DMS153 (cell line): ENCODE results near the gene SCO2.

Experiments
- DNase-seq: peaks from one replicate; lab custom pipeline; 2025; lab: John Stamatoyannopoulos, UW

Gene SCO2, protein sequence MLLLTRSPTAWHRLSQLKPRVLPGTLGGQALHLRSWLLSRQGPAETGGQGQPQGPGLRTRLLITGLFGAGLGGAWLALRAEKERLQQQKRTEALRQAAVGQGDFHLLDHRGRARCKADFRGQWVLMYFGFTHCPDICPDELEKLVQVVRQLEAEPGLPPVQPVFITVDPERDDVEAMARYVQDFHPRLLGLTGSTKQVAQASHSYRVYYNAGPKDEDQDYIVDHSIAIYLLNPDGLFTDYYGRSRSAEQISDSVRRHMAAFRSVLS

DNA sequence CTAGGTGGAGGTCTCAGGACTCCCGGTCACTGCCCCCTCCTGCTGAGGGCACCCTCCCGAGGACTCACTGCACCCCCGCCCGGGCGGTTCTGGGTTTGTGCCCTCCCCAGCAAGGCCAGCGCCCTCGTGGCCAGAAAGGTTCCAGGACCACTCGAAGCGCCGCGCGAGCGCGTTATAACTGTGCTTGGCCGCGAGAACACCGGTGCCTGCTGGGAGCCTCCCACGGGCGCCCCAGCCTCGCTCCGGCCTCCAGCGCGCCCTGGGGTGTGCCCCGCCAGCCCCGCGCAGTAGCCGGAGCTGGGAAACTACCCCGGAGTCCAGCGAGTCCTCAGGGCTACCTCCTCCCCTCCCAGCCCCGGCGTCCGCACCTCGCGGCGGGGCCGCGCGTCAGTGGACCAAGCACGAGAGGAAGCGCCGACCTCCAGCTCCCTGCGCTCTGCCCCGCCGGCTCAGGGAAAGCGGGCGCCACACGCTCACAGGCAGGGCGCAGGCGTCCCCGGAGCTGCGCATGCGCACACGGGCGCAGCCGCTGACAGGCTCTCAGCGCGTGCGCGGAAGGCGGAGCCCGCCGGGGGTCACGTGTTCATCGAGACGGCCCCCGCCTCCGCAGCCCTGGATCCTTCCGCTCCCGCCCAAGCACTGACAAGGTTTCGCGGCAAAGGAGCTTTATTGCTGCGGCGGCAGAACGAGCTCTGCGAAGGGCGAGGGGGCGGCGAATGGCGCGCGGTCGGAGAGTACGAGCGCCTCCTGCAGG lies at the start of gene SCO2:
Gene SCO2, minus strand, starts transcription at position 495 of the 754 bp plus-strand sequence. CDS start 1,187 bp downstream, outside the sequence.
- peak; percentile 92 for DNase-seq

GRCh38 chr22:50574383-50574755 lies 49.0 kb upstream of the SCO2 start:
- no peak for DNase-seq

GRCh38 chr22:50573491-50574382 lies 48.3 kb upstream of the SCO2 start:
- DNase-seq: no peak

DNA sequence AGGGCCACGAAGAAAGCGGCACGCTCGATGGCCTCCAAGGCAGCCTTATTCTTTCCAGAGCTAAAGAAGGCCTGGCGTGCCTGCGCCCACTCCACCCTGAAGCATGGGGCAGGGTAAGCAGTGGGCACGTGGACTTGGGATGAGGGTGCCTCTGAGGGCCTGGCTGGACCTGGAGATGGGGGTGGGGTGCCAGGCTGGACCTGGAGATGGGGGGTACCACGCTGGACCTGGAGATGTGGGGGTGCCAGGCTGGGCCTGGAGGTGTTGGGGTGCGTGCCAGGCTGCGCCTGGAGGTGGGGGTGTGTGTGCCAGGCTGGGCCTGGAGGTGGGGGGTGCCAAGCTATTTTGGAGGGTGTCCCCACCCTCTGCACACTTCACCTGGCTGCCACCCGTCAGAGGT lies 47.6 kb upstream of the SCO2 start:
- no peak for DNase-seq

GRCh38 chr22:50571264-50572175 lies 46.1 kb upstream of the SCO2 start:
- DNase-seq: no peak

DNA sequence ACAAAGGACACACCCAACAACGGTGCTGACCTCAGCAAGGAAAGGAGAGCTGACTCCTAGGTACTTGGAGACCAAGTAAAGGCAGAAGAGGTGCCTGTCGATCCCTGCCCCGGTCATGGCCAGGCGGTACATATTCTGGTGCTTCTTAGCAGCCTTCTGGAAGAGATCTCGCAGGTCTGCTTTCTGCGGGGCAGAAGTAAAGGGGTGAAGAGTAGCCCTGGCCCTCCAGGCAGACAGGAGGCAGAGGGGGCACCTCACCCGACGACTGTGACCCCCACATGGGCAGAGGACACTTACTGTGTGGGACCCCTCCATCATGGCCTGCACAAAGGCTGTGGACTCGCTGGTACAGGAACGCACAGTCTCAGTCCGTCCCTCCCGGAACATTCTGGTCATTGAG lies 45.5 kb upstream of the SCO2 start:
- no peak for DNase-seq

- DNase-seq: no peak
Observed at GRCh38 chr22:50569896-50570535, 44.6 kb upstream of the SCO2 start.

DNA sequence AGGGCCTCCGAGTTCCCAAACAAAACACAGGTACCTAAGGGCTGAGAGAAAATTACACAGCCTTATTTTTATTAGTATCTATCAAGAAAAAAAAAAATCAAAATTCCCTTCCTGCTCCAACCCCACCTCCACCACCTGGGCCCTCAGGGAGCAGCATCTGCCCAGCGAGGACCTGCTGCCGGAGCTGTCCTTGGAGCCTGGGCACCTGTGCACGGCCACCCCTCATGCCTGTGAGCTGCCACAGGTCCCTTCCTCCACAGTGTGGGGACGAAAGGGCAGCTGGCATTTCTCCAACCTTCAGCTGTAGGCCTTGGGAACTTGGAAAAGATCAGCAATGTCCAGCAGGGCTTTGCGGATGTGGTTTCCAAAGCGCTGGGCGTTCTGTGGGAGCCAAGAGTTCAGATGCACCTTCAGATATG lies 43.7 kb upstream of the SCO2 start:
- no peak for DNase-seq

DNA sequence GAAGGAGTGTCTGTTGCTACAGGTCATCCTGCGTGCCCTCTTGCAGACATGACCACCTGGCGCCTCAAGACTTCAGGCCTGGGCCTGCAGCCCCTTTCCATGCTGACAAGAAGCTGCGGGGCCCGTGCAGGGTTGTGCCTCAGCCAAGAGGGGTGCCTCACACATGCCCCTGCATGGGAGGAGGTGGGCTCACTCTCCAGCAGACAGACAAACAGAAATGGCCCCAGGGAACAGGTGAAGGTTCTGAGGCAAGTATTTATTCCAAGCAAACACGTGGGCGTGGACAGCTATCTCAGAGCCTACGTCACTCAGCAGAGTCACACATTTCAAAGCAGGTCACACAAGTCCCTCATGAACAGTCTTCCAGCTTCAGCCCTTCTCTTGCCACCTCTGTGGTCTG lies 43.2 kb upstream of the SCO2 start:
- DNase-seq: no peak

GRCh38 chr22:50567721-50568252 lies 42.4 kb upstream of the SCO2 start:
- DNase-seq: no peak

DNA sequence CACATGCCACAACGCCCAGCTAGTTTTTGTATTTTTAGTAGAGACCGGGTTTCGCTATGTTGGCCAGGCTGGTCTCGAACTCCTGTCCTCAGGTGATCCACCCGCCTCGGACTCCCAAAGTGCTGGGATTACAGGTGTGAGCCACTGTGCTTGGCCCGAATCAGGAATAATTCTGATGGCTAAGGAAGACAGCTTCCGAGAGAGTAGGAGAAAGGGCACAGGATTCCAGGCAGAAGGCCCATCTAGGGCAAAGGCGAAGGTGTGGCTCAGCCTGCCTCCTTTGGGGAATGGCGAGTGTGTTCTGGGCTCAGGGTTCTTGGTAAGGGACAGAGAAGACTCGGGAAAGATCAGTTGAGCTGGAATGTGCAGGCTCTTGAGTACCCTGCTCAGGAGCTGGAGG lies 38.9 kb upstream of the SCO2 start:
- no peak for DNase-seq

- no peak for DNase-seq
Observed at GRCh38 chr22:50563413-50564160, 38.2 kb upstream of the SCO2 start.

DNA sequence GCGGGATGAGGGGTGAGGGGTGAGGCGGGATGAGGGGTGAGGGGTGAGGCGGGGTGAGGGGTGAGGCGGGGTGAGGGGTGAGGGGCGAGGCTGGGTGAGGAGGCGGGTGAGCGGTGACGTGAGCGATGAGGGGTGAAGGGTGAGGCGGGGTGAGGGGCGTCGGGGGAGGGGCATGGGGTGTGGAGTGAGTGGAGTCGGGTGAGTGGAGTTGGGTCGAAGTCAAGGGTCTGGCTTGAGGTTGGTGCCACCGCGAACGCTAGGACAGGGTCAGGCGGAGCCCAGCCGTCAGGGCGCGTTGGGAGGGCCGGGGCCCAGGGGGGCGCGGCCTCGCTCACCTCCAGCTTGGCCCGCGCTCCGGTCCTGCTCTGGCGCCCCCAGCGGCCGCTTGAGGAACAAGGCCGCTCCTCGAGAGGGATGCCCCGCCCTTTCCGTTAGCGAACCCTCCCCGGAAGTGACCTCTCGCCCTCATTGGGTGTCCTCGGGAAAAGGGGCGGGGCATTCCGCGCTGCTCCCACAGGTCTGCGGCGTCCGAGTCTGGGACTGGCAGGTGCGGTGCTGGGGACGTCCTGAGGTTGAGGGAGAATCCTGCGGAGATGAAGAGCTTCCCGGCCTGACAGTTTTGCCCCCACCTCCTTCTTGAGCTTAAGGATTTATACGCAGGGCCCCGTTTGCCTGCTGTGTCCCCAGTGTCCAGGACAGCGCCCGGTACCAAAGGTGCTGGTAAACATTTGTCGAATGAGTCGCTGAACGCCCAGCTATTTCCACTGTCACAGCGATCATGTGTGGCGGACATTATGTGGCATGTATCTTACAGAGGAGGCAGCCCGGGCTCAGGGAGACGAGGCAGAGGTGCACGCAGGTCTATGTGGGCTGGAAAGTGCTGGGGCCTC lies 37.4 kb upstream of the SCO2 start, which contains the start of gene SYCE3:
Gene SYCE3, minus strand, starts transcription at position 397 of the 890 bp plus-strand sequence. CDS start 6,514 bp downstream, outside the sequence.
- DNase-seq: peak; percentile 92

DNA sequence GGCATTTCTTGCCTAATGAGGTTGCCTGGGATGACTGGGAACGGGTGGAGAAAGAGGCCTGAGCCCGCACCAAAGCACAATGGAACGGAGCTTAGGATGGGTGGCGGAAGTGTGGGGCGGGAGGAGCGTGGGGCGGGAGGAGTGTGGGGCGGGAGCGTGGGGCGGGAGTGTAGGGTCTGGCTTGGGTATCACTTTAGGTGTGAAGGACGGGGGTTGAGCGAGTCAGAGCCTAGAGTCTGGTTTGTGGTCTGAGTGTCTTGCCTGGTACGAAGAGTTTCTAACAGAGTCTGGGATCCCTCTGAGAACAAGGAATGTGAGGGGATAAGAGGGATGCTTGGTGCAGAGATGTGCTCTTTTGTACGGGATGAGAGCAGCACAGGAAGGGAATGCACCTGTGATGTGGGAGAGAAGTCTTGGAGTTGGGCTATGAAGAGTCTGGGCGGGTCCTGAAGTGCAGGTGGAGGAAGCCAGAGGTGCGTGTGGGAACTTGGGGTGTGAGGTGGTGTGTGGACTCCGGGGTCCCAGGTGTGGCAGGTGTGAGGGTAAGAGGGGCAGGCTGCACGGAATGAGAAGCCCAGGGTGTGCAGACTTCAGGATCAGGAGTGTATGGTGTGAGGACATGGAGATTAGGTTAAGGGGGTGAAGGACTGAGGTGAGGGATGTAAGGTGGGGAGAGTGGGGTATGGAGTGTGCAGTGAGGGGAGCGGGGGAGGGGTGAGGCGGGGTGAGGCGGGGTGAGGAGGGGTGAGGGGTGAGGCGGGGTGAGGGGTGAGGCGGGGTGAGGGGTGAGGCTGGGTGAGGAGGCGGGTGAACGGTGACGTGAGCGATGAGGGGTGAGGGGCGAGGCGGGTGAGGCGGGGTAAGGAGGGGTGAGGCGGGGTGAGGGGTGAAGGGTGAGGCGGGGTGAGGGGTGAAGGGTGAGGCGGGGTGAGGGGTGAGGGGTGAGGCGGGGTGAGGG lies 36.3 kb upstream of the SCO2 start:
- DNase-seq: no peak

GRCh38 chr22:50560034-50560433 lies 34.6 kb upstream of the SCO2 start:
- no peak for DNase-seq

DNA sequence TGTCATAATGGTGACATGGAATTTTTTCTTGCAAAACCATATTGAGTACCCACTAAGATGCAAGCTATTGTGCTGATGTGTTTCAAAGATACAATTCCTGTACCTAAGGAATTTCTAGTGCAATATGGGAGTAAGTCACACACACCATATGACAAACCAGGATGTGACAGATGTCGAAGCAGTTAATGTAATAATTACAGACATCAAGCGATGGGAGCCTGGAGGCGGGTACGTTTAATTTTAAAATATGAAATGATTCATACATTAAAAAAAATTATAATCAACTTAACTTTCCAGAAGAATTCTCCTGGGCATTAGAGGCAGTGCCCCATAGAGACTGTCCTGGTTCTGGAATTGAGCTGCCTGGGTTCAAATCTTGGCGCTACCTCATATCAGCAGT lies 31.3 kb upstream of the SCO2 start:
- DNase-seq: no peak

DNA sequence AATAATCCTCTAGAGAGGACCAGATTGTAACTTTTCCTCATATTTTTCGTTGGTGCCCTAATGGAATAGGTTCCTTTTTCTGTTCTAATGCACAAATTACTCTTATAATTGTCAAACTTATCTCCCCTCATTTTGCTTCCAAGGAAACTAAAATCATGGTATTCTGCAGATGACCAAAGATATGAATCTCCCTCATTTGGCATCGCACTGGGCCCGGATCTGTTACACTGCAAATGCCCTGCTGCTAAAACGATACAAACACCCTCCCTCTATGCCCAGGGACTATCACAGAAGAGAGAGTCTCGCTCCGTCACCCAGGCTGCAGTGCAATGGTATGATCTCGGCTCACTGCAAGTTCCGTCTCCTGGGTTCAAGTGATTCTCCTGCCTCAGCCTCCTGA lies 27.9 kb upstream of the SCO2 start:
- no peak for DNase-seq
